DMS153 treated with DMSO at 0.1 percent for 48 hours (cell line): ENCODE data around the gene HSPA1L.

Experiments
- DNase-seq: peaks from one replicate; lab custom pipeline; 2025; ENCODE audit not compliant: unreplicated experiment; lab: John Stamatoyannopoulos, UW

Gene HSPA1L

GRCh38 chr6:31784098-31784925 is 30.8 kb downstream of the HSPA1L start:
- no peak for DNase-seq

GRCh38 chr6:31782126-31782855 is 32.8 kb downstream of the HSPA1L start:
- no peak for DNase-seq

GRCh38 chr6:31781244-31782125 is 33.6 kb downstream of the HSPA1L start:
- no peak for DNase-seq

- DNase-seq = no peak
Measured at GRCh38 chr6:31780507-31781243, 34.4 kb downstream of the HSPA1L start.

GRCh38 chr6:31779908-31780307 is 35.2 kb downstream of the HSPA1L start:
- DNase-seq = no peak

GRCh38 chr6:31778999-31779885 is 35.8 kb downstream of the HSPA1L start:
- DNase-seq = no peak

- DNase-seq = no peak
Measured at GRCh38 chr6:31778193-31778592, 36.9 kb downstream of the HSPA1L start.

- no peak for DNase-seq
Measured at GRCh38 chr6:31777667-31778050, 37.4 kb downstream of the HSPA1L start.

- DNase-seq = peak; percentile 30
Measured at GRCh38 chr6:31776989-31777666, 38.0 kb downstream of the HSPA1L start, which contains the start of gene VWA7. Gene VWA7 (minus strand): TSS chr6:31777328. CDS start chr6:31776779, 549 bp downstream.

GRCh38 chr6:31776485-31776988 is 38.5 kb downstream of the HSPA1L start:
- DNase-seq = peak; percentile 37

- DNase-seq = no peak
Measured at GRCh38 chr6:31775633-31776484, 39.2 kb downstream of the HSPA1L start.

- no peak for DNase-seq
Measured at GRCh38 chr6:31775184-31775583, 39.9 kb downstream of the HSPA1L start.

- DNase-seq = no peak
Measured at GRCh38 chr6:31771992-31772358, 43.1 kb downstream of the HSPA1L start.

GRCh38 chr6:31770860-31771259 is 44.2 kb downstream of the HSPA1L start:
- no peak for DNase-seq

- DNase-seq = peak; percentile 36
Measured at GRCh38 chr6:31769684-31770371, 45.3 kb downstream of the HSPA1L start.

GRCh38 chr6:31768363-31769257 is 46.5 kb downstream of the HSPA1L start:
- DNase-seq = no peak
